ENCODE results near the gene SLC22A23.

Gene SLC22A23

DNA sequence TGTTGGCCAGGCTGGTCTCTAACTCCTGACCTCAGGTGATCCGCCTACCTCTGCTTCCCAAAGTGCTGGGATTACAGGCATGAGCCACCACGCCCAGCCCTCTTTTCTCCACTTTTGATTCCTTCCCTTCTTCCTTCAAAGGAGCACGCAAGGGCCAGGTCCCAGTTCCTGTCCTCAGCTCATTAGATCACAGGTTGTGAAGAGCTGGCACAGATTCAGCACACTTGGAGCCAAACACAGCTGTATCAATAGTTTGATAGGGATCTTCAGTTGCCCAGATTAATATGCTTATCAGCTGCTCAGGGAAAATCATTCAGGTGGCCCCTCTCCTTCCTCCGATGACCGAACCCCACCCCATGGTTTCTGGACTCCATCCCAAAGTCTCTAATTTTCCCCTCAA, 14.4 kb upstream of the SLC22A23 start:
- TF ChIP-seq, protein P1, sequence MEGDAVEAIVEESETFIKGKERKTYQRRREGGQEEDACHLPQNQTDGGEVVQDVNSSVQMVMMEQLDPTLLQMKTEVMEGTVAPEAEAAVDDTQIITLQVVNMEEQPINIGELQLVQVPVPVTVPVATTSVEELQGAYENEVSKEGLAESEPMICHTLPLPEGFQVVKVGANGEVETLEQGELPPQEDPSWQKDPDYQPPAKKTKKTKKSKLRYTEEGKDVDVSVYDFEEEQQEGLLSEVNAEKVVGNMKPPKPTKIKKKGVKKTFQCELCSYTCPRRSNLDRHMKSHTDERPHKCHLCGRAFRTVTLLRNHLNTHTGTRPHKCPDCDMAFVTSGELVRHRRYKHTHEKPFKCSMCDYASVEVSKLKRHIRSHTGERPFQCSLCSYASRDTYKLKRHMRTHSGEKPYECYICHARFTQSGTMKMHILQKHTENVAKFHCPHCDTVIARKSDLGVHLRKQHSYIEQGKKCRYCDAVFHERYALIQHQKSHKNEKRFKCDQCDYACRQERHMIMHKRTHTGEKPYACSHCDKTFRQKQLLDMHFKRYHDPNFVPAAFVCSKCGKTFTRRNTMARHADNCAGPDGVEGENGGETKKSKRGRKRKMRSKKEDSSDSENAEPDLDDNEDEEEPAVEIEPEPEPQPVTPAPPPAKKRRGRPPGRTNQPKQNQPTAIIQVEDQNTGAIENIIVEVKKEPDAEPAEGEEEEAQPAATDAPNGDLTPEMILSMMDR (IDR thresholded peaks at IDR 0.05; ENCODE audit: low read depth, low read length): no peak
- DNase-seq (ENCODE audit: extremely low read depth, low read depth): no peak

DNA sequence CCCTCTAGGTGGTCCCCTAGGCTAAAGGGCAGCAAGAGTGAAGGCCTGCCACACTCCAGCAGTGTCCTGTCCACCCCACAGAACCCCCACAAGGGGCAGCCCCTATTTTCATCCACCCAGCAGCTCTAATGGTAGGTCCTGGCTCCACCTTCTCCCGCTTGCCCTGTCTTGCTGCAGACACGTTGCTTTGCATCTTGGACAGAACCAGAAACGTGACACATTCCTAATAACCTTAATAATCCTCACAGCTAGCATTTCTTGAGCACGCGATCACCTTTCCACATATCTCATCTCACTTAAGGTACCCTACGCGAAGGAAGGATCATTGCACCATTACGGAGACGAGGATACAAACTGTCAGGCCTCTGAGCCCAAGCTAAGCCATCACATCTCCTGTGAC, 11.7 kb upstream of the SLC22A23 start:
- TF ChIP-seq, protein P1 (IDR thresholded peaks at IDR 0.05; ENCODE audit: low read depth, low read length): no peak
- no peak for DNase-seq (ENCODE audit: extremely low read depth, low read depth)

DNA sequence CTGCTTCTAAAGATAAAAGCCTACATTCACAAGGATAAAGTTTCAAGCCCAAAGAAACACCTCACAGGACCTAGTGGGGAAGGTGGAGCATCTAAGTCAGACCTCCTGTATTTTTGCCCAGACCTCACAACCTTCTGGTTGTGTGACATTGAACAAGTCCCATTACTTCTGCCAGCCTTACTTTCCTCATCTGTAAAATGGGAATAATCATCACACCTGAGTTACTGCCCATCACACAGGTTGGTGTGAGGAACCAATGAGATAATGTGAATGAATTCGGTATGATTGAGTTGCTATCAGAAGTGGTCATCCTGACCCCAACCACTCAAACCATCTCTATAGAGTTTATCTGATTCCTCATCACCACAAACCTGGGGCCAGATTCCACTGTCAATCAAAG, 11.1 kb upstream of the SLC22A23 start:
- TF ChIP-seq, protein P1 (IDR thresholded peaks at IDR 0.05; ENCODE audit: low read depth, low read length): no peak
- no peak for DNase-seq (ENCODE audit: extremely low read depth, low read depth)

DNA sequence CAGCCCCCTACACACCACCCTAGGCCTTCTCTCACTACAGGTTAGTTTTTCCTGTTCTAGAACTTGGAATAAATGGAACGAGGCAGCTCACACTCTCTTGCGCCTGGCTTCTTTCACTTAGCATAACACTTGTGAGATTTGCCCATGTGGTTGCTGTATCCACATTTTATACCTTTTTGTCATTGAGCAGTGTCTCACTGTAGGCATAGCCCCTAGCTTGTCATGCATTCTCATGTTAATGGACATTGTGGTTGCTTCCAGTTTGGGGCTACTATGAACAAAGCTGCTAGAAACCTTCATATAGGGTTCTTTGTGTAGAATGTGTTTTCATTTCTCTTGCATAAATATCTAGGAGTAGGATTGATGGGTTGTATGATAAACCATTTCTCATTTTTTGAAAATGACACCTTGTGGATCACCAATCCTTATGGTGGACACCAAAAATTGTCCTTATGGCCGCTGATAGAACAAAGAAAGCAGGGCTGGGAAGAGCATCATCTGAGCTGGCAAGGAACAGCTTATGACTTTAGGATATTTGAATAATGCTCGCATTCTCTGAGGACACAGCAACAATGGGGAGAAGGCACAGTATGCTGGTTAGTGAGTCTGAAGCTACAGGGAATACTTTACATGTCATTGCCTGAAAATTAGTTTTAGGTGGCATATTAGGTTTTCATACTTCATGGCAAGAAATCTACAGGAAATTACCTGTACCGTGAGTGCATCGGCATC, 9.8 kb upstream of the SLC22A23 start:
- DNase-seq (ENCODE audit: extremely low read depth, low read depth): no peak
- TF ChIP-seq, protein P1 (IDR thresholded peaks at IDR 0.05; ENCODE audit: low read depth, low read length): no peak

DNA sequence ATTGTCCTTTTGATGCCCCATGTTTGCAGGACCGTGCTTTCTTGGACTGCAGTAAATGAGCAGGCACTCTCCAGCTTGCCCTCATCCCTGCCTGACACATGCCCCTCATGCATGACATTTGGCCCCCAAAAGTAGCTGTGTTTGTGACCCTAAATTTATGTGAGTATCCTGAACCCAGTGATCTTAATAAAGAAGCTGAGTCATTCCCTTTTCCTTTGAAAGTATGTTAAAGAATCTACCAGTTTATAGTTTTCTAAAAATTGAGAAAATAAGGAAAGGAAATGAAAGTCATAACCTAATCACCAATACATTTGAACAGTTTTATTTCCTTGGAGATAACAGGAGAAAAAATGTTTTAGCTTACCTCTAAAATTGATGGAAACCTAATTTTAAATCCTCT, 3.4 kb upstream of the SLC22A23 start:
- TF ChIP-seq, protein P1 (IDR thresholded peaks at IDR 0.05; ENCODE audit: low read depth, low read length): no peak
- DNase-seq (ENCODE audit: extremely low read depth, low read depth): no peak

DNA sequence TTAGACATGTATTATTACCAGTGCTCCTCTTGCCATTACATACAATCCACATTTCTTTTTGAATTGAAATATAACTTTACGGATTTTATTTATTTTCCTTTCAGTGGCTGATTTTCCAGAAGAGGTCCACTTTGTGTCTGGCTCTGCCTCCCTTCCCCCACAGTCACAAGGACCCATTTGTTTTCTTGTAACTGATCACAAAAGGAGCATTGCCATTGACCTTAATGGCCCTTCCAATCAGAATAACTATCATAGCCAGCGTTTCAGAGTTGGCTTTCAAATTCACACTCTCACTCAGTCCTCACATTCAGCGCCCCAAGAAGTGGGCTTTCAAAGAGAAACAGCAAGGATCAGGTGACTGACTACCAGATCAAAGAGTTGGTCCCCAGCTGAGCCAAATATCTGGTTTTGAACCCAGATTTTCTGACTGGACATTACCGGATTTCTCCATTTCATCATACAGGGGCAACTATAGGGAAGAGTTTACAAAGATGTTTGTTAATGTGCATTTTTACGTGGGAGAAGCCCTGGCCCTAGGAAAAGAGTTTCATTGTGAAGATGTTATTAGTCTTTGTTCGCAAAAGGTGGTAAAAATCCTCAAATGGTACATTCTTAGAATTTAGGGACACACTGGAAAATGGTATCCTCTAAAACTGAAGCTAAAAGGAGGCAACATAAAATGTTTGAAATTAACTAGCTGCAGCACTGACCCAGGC, 2.0 kb upstream of the SLC22A23 start:
- no peak for DNase-seq (ENCODE audit: extremely low read depth, low read depth)
- TF ChIP-seq, protein P1 (IDR thresholded peaks at IDR 0.05; ENCODE audit: low read depth, low read length): no peak

Data from AG09319 (cell line).